ELR (cell line): ENCODE data around the gene LTV1.

Experiments used
- DNase-seq: peaks from one replicate; pipeline ENCODE4 v3.0.0-alpha.2; 2015; ENCODE audit warnings: low read depth

LTV1 gene

DNA sequence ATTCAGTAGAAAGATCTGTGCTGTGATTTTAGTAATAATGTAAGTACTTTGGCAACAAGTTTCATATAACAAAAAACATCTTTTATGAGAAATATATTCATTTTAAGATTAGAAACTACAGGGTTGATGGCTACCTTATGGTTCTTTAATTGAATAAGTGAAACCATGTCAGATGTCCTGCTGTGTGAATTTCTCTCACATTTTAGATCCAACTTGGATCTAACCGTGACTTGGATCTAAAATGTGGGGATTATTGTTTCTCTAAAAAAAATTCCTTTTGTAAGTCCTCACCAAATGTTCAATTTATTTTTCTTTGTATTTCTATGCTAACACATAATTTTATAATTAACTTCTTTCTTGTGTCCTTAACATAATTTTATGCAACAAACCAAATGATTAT, 51.5 kb downstream of the LTV1 start:
- DNase-seq, result no peak

DNA sequence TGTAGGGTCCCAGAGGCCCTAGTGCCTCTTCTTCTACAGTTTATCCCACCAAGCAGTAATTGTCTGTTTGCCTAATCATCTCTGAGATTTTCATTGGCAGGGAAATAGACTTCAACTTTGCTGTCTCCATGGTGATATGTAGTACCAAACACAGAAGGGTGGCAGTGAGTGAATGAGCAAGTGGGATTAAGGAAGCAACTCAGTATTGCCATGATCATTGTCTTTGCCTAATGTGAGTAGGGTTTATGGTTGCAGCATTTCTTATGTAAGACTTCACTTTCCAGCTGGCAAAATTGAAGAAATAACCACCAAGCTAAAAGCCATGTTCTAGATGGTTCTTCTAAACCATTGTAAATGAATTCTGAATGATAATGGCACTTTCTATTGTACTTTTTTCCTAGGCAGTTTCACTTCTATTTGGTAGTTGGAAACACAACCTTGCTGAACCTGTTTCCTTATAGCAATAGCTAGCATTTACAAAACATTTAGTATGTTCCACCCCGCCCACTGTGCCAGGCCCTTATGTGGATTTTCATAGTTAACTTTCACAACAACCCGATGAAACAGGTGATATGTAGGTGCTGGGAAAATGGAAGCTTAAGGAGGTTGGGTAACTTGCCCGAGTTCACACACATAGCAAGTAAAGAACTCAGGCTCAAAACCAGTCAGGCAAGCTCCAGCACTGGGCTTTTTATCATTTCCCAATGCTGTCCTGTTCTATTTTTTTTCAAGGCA, 53.2 kb downstream of the LTV1 start:
- DNase-seq, result no peak

DNA sequence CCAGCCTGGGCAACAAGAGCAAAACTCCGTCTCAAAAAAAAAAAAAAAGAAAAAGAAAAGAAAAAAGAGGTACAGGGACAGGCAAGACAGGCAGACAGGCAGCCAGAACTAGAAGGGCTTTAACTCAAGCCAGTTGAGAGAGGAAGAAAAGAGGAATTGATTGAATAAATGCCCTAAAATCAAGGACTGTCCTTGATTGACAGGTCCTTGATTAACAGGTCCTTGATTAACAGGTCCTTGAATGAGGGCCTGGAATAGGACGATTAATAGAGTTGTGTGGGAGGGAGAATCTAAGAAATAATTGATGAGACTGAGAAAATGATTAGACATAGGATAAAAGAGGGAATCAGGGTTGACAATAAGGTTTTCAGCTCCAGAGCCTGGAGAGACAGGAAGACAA, 57.2 kb downstream of the LTV1 start:
- no peak for DNase-seq

DNA sequence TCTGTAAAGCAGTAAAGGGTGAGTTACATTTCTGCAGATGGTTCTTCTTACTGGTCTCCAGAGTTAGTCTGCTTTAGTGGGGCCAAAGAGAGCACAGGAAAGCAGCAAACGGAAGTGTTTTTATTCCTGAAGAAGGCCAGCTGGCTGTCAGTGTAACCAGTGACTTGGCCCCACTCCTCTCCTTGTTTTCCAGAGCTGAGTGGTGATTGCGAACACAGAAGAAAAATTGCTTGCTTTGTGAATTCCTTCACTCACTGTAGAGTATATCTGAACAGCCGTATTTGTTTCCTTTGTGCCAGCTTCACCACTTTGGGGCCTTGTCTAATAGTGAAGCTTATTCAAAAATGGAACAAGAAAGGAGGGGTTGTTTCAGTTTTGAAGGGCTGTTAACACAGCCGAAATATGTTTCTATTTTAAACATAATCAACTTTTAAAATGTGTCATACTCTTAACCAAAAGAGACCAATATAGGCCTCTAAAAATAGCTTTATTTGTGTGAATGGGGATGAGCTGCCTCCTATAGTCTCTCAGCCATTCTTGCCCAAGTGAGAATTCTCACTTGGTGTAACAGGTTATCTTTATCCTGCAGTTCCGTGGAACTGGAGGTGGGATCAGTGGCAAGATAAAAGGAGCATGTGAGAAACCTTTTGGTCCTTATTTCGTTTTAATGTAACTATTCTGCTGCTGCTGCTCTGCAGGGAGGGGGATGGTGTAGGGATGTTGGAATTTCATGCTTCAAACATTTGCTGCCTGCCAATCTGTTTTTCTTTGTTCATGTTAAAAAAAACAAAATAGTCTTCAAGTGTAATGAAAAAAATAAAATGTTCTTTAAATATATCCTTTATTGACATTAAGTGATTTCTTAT, 59.0 kb downstream of the LTV1 start:
- no peak for DNase-seq

DNA sequence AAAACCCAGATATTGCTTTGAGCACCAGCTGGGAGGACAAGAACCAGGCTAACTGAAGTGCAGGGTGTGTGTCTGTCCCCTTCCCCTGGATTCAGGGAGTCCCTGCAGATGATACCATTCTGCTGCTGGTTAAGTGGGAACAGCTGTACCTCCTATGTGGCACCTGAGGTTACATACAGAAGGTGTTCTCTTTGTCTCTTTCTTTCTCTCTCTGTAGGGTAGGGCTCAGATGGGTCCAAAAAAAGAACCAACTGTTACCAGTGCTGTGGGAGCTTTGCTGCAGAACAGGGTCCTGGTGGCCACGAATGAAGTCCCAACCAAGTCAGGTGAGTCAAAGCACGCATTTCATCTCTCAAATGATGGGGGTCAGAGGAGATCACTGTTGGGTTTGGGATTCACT, 59.7 kb downstream of the LTV1 start:
- DNase-seq, result no peak

DNA sequence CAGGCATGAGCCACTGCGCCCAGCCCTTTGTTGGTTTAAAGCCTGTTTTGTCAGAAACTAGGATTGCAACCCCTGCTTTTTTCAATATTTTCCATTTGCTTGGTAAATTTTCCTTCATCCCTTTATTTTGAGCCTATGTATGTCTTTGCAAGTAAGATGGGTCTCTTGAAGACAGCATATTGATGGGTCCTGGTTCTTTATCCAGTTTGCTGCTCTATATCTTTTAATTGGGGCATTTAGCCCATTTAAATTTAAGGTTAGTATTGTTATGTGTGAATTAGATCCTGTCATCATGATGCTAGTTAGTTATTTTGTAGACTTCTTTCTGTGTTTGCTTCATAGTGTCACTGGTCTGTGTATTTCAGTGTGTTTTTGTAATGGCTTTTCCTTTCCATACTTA, 67.9 kb downstream of the LTV1 start:
- no peak for DNase-seq

DNA sequence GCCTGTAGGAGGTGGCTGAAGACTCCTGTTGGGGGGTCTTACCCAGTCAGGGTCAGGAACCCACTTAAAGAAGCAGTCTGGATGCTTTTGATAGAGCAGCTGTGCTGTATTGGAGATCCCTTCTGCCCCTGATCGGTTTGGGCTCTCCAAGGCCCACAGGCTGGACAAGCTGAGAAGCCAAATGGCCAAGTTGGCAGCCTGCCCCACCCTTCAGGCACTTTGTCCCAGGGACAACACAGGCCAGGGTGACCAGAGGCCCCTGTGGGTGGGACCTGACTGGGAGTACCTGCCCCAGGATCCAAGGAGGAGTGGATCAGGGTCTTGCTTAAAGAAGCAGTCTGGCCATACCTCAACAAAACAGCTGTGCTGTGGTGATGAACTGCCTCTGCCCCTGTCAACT, 69.5 kb downstream of the LTV1 start:
- DNase-seq, result no peak
